AG04449 (cell line): Measurements from ENCODE around the gene CACNA1C.

ENCODE experiments used
- CTCF ChIA-PET: fragments of 350-600 bp; formaldehyde crosslinking; extraction: SDS; loops from one replicate; lab custom pipeline; 2021; ENCODE audit warnings: antibody characterized with exemption; lab: Yijun Ruan, JAX
- POLR2A ChIA-PET: fragments of 400-600, 350-600 bp; formaldehyde crosslinking; extraction: SDS; loops from one replicate; lab custom pipeline; 2020; ENCODE audit warnings: antibody characterized with exemption, inconsistent platforms; lab: Yijun Ruan, JAX
- DNase-seq: peaks from one replicate; pipeline ENCODE4 v3.0.0-alpha.2; 2010; ENCODE audit warnings: low read depth, low spot score
- H3K4me3 ChIP-seq: 2 replicates; pipeline ENCODE4 v1.5.1; 2011; ENCODE audit warnings: low read depth, mild to moderate bottlenecking, control low read depth, low read length
- CTCF ChIP-seq: IDR thresholded peaks from one replicate; pipeline ENCODE4 v1.5.1; 2011; ENCODE audit warnings: mild to moderate bottlenecking, moderate library complexity, low read length, control low read depth, inconsistent platforms; ENCODE audit not compliant: insufficient read depth; ENCODE audit errors: missing control alignments

The CACNA1C gene

GRCh38 chr12:2301531-2302461, 249.0 kb downstream of the CACNA1C start:
- peak; percentile 59 for DNase-seq
- ChIA-PET CTCF (interaction anchor here (0.9 to 2.5 kb wide), 3 partner anchors 10 to 17 kb away, joined by 4 to 19 read pairs (median 12); no protein-coding TSS in a partner anchor), POLR2A (interaction anchor here (1.4 kb wide), 1 partner anchor 8 kb away, joined by 4 read pairs; no protein-coding TSS in a partner anchor)
- no peak for TF ChIP-seq CTCF
- no peak overlapping the region for H3K4me3 ChIP-seq

- H3K4me3 ChIP-seq: no peak overlapping the region
- ChIA-PET POLR2A (no interaction called here), CTCF (interaction anchor here (0.6 kb wide), 1 partner anchor 335 kb away, joined by 3 read pairs; no protein-coding TSS in a partner anchor)
- TF ChIP-seq CTCF: no peak
- DNase-seq: no peak
Observed at GRCh38 chr12:2302711-2303580, 250.2 kb downstream of the CACNA1C start.

- ChIA-PET POLR2A (no interaction called here), CTCF (interaction anchor here (0.7 to 2.8 kb wide), 6 partner anchors 10 to 246 kb away, joined by 3 to 15 read pairs (median 4); no protein-coding TSS in a partner anchor)
- no peak overlapping the region for H3K4me3 ChIP-seq
- no peak for DNase-seq
- TF ChIP-seq CTCF: no peak
Observed at GRCh38 chr12:2304223-2304622, 251.4 kb downstream of the CACNA1C start.

GRCh38 chr12:2306012-2306411, 253.2 kb downstream of the CACNA1C start:
- H3K4me3 ChIP-seq: no peak overlapping the region
- ChIA-PET POLR2A (no interaction called here), CTCF (interaction anchor here (1.3 to 2.8 kb wide), 5 partner anchors 13 to 275 kb away, joined by 3 to 15 read pairs (median 3); no protein-coding TSS in a partner anchor)
- no peak for DNase-seq
- no peak for TF ChIP-seq CTCF

GRCh38 chr12:2306735-2307134, 253.9 kb downstream of the CACNA1C start:
- no peak overlapping the region for H3K4me3 ChIP-seq
- no peak for DNase-seq
- CTCF ChIA-PET: interaction anchor here (0.9 to 1.5 kb wide), 4 partner anchors 14 to 32 kb away, joined by 3 to 6 read pairs (median 3); no protein-coding TSS in a partner anchor

More at GRCh38 chr12:2306735-2307134, 253.9 kb downstream of the CACNA1C start:
- TF ChIP-seq CTCF: no peak
- POLR2A ChIA-PET: no interaction called here
